ENCODE results near the gene METTL13.

GRCh38 chr1:171811672-171812071, 30.2 kb downstream of the METTL13 start:
- TF ChIP-seq CTCF (IDR thresholded peaks at IDR 0.05) (no peak), POLR2A (IDR thresholded peaks at IDR 0.05) (no peak)

All from thyroid gland (tissue), 4 donors.